ENCODE data around the gene NANOS2. TPM values are rescaled to one million over a fixed set of nuclear protein-coding genes. Genes with fewer than 3 reads are reported as not detected.

NANOS2 gene
- total RNA-seq, 1 donor from 2014 or later, result not detected

DNA sequence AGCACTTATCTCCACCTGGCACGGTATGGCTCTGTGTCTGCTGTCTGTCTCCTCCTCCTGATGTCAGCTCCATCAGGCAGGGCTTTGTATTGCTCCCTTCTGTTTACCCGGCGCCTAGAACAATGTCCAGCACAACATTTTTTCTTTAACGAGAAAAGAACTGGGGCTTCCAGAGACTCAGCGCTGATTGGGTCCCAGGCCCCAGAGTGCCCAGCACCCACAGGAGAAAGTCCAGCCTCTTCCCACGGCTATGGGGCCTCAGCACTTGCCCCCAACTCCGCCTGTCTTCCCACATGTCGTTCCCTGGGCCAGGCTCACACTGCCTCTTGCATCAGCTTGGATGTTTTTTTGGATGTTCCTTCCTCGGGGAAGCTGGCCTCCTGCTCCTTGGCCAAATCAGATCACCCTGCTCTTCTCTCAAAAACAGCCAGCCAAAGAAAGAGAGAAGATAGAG lies 19.0 kb downstream of the NANOS2 start:
- no peak for DNase-seq

DNA sequence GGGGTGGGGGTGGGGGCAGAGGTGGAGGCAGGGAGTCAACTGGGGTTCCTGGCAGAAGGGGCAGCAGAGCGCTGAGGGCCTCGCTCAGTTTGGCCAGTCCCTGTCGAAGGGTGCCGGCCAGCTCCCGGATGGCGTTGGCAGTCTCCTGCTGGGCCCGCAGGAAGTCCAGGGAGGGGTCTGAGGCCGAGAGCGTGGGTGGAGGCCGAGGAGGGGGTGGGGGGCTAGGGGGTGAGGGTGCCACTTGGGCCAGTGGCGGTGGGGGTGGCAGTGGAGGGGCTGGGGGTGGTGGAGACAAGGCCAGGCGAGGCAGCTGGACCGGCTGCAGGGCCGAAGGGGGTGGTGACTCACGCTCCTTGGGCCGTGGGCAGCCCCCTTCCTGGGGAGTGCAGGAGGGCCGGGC lies 23.7 kb downstream of the NANOS2 start:
- no peak for DNase-seq

DNA sequence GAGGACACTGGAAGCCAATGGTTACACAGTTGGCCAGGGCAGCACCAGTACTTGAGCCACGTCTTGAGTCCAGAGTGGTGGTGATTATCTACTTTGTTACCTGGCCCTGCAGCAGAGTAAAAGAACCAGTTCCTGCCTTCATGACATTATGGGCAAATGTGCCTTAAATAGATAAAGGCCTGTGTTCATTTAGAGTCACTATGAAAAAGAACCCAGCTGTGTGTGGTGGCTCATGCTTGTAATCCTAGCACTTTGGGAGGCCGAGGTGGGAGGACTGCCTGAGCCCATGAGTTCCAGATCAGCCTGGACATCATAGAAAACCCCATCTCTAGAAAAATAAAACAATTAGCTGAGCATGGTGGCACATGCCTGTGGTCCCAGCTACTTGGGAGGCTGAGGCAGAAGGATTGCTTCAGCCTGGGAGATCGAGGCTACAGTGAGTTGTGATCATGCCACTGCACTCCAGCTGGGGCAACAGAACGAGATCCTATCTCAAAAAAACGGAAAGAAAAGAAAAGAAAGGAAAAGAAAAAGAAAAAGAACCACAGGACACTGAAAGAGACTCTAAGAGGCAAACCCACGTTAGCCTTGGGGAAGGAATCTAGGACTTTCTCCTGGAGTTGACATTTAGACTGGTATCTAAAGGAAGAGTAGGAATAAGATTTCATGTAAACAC lies 25.2 kb downstream of the NANOS2 start:
- no peak for DNase-seq

DNA sequence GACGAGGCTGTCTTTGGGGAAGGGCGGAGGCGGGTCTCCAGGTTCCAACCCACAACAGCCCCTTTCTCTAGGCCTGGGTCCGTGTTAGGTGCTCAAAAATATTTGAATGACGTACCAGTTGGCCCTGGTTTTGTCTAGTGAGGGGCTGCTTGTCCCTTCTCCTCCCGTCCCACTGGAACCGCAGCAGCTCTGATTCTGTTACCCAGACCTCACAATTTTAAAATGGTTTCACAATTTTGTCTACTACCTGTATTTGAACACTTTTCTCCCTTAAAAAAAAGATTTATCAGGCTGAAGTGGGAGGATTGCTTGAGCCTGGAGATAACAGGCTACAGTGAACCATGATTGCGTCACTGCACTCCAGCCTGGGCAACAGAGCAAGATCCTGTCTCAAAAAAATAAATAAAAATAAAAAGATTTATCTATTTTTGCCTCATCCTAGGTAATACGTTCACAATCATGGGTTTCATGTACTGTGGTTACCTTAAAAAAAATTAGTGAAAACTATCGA lies 27.3 kb downstream of the NANOS2 start:
- no peak for DNase-seq

DNA sequence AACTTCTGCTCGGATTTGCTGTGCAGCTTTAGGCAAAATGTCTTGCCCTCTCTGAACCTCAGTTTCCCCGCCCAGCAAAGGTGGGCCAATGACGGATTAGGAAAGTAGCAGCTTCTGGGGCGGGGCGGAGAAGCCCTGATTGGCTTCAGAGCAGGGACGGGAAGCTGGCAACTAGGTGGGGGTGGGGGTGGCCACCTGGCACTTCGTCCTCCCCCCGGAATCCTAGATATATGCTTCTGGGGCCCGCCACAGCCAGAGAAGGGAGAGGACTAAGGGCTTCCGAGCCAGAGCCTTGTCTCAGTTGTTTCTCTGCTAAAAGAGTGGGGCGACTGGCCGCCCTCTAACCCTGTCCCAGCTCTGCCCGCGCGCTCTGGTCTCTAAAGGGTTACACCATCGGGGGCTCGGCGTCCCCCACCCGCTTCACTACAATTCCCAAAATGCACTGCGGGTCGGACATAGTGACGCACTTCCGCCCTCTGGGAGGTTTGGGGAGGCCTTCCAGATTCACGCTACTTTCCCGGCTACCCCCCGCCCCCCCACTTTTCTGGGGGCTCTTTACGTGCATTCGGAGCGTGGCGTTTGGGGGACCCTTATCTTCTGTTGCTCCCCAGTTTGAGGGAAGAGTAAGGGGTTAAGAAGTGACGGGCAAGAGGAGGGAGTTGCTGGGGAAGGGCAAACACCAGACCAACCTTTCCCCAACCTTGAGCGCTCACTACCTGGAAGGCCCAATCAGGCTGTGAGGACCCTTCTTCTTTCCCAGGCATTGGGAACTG lies 28.0 kb downstream of the NANOS2 start:
- DNase-seq, result peak; percentile 97

DNA sequence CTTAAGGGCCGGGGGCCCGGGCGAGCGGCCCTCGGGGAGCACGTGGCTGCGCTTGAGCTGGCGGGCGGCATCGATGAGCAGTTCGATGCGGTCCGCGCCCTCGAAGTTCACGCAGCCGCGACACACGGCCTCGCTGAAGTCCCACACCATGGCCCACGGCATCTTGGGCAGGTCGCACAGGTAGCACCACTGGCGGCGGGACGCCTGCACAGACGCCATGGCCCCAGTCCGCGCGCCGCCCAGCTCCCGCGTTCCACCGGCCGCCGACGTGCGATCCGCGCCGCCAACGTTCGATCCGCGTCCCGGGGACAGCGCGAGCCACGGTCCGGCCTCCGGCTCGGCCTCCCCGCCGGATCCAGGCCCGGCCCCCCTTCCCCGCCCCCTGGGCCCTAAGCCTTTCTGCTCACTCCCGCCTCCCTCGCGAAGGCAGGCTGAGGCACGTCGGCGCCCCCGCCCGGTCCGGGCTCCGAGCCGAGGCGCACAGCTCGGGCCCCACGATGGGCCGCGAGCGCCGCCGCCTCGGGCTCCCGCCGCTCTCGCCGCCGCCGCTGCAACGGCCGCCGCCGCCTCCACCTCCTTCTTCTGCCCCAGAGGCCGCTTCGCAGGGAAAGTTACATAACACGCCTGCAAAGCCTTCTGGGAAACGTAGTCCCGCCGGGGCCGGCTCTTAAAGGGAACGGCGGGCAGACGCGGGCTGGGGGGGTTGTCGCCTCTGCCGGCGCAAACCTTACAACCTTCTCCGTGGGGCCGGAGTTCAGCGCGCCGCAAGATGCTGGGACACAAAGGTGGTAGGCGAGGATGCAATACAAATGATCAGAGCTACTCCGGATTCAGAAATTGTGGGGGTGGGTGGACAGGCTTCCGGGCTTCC lies 28.8 kb downstream of the NANOS2 start, which contains the start of gene IRF2BP1:
Gene IRF2BP1 (minus strand): TSS at position 586 of the 871 bp plus-strand sequence. CDS start 367 bp downstream, at position 219.
- peak; percentile 97 for DNase-seq

DNA sequence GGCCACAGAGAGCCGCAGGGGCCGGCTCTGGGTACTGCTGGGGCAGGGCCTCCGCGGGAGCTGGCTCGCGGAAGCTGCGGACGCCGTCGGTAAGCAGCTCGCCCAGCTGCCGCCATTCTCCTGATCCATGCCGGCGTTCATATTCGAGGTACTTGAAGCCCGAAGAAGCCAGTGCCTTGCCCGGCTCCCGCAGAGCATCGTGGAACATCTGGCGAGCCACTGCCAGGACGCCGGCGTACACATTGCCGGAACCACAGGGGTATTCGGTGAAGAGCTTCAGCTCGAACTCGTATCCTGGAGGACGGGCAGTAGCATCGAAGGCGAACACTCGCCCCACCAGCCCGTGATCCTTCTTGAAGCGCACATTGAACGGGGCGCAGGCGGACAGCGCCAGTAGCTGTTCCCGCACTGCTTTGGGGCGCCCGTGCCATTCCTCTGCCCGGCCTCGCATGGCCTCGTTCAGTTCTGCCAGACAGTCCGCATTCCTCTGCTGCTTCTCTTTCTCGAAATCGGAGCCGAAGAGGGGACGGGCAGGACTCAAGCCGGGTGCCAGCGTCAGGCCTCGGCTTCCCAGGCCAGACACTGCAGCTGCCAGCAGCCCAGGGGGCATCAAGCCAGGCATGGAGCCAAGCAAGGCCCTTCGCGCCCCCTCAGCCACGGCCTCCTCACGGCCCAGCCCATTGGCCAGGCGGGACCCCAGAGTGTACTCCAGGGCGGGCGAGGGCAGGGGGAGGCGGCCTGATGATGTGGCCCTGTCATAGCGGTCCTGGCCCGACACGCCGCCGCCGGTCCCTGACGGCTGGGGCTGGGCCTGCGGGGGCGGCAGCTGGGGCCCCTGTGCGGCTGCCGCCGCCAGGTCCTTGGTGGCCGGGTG lies 29.7 kb downstream of the NANOS2 start:
- peak; percentile 81 for DNase-seq

DNA sequence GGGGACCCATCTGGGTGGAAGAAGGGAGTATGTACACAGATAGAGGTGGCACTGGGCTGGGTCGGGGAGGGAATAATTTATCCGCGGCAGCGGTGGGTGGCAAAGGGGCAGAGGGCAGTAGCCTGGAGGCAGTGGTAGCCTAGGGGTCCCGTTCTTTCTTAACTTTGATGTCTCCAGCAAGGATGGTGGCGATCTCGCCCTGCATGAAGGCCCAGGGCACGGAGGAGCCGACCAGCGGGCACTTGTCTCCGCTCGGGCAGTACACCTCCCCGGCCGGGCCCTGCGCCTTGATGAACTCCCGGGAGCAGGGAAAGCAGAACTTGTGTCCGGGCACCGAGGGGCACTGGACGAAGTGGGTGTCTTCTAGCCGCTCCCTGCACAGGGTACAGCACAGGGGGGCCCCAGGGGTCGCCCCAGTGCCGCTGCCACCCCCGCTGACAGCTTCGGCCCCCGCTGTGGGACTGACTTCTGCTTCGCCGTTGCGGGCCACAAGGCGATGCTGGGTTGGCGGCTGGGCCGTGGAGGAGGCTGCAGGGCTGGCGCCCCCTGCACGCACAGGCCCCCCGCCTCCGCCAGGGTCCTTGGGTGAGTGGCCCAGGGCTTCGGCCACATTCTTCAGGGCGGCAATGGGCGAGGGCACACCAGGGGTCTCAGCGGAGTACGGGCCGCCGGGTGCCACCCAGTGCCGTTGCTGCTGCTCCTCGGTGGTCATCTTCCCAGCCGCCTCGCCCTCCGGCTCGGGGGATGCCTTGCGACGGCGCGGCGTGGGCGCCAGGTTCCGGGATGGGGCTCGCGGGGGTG lies 30.5 kb downstream of the NANOS2 start:
- DNase-seq, result no peak

DNA sequence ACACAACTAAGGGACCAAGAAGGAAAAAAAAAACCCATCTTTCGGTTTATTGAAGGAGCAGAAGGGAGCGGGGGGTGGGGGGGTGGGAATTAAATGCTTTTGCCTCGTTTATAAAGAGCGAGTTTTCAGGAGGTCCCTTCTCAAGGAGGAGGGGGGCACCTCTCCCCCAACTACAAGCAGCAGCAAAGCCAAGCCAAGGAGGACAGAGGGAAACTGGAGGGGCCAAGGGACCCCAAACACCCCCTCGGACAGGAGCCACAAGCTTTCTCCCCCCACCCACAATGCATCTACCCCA lies 31.0 kb downstream of the NANOS2 start:
- DNase-seq, result no peak

DNA sequence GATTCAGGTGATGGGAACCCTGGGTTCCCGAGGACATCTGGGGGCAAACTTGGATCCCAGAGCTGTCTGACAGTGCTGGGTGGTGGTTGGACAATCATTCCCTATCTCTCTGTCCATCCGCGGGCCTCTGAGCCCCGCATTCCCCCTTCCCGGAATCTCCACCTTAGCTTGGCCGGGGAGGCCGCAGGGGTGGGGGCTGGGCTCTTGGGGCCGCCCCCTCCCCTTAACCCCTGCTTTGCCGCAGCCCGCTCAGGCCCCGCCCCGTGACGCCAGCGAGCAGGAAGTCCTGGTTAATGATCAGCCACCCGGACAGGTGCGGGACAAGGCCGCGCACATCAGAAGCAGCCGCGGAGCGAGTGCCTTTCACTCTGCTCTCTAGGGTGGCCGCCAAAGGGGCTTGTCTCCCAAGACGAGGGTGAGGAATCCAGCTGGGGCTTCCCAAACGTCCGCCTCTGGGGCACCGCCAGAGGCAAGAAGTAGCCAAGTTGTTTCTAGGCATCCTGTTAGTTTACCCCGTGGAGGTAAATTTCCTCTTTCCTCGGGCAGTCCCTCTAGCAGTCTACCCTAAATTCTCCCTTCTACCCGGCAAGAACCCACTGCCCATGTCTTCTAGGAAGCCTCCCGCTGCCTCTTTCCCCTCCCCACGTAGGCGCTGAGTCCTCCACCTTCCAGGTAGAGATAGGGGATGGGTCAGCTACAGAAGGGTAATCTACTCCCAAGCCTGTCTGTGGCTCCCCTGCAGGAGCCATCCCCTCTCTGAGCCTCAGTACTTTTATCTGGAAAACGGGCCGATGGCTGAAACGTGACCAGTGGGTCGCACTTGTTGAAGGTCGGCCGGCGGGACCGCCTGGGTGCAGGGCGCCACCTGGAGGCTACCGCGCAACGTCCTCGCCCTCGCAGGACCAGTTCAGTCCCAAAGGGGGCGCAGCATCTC lies 31.7 kb downstream of the NANOS2 start:
- peak; percentile 91 for DNase-seq

DNA sequence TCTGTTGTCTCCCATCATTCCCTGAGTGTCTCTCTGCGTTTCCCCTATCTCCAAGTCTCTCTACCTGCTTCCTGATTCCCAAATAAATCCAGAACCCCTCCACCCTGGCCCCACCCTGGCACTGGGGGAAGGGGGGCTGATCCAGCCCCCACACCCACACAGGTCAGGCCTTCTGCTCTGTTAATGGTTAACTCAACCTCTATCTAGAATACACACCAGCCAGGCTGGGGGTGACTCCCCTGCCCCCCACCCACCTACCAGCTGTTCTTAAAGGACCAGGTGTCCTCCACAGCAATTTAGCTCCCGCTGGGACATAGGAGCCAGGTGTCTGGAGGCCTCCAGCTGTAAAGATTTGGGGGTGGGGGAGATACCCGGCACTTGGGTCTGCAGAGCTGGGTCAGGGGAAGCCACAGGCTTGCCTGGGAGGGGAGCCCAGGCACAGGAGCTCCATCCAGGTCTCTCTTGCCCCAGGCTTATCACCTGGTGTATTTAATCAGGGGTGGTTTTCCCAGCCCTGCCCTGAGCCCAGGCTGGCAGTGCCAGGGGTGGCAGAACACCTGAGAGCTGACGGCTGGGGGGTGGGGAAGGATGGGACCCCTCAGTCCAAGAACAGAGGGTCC lies 32.6 kb downstream of the NANOS2 start:
- DNase-seq, result no peak

DNA sequence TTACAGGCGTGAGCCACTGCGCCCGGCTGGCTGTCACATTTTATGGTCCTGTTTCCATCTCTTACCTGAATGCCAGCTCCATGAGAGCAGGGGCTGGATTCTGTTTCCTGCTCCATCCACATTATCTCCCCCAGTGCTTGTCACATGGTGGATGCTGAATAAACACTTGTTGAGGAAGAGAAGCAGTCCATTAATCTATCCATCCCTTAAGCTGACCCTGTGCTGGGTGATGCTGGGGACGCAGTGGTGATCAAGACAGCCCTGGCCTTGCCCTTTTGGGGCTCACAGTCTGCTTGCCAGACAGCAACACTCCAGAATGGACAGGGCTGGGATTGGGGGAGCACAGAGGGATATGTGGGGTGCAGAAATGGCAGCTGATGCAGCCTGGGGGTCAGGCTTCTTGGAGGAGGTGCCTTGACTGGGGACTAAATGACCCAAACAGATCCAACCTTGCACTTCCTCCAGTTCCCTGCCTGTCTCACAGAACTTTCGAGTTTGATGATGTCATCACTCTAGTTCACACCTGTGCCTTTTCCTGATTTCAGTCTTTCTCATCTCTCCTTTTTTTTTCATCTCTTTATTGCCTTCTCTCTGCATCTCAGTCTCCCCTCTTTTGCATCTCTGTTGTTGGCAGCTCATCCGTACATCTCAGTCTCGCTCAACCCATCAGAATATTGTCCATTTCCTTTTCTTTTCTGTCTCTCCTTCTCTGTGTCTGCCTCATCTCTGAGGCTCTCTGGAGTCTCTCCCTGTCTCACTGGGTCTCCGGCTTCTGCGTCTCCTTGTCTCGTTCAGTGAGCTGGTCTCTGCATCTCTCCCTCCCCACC lies 33.3 kb downstream of the NANOS2 start:
- no peak for DNase-seq

DNA sequence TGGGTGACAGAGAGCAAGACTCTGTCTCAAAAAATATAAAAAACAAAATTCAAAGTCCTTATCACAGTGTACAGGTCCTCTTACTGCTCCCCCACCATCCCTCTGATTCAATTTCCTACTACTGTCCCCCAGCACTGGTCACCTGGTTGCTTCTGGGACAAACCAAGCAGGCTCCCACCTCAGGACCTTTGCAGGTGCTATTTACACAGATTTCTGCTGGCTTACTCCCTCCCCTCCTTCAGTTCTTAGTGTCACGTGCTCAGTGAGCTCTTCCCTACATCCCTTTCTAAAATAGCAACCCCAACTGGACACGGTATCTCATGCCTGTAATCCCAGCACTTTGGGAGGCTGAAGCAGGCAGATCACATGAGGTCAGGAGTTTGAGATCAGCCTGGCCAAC lies 34.6 kb downstream of the NANOS2 start:
- no peak for DNase-seq

DNA sequence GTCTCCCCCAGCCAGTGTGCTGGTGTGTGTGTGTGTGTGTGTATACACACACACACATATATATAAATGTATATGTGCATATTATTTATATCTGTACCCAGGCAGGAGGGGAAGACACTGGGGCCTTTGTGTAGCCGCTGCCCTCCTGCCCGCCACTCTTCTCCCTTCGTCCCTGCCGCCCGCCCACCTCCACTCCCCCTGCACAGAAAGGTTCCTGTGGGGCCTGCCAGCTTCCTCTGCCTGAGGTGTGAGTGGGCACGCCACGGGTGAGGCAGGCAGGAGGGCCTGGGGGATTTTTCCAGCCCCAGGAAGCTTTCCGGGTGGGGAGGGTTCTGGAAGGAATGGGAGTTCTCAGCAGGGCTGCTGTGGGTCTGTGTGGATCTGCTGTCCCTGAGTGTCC lies 35.5 kb downstream of the NANOS2 start:
- no peak for DNase-seq

DNA sequence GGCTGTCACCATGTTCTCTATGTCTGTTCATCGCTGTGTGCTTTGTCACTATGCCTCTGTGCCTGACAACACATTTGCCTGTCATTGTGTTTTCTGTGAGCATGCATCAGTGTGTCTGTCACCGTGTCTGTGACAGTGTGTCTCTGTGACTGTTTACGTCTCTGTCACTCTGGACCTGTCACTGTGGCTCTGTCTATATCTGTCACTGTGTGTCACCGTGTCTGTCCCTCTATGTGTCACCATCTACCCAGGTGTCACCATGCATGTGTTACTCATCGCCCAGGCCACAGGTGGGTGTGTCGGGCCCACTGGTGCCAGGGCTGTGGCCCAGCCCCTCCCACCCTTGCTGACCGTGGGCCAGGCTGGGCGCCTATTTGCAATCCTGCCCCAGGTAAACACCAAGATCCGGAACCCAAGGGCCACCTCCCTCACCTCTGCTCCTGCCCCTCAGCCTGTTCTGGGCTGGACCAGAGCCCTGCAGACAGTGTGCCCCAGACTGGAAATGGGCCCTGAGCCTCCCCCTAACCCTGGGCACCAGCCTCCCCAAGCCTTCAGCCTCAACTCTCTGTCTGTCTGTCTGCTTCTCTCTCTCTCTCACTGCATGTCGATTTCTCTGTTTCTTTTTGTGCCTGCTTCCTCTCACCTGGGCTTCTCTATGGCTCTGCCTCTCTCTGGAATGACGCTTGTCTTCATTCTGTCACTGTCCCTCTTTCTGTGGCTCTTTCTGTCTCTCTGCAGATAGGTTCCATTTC lies 36.4 kb downstream of the NANOS2 start:
- no peak for DNase-seq

DNA sequence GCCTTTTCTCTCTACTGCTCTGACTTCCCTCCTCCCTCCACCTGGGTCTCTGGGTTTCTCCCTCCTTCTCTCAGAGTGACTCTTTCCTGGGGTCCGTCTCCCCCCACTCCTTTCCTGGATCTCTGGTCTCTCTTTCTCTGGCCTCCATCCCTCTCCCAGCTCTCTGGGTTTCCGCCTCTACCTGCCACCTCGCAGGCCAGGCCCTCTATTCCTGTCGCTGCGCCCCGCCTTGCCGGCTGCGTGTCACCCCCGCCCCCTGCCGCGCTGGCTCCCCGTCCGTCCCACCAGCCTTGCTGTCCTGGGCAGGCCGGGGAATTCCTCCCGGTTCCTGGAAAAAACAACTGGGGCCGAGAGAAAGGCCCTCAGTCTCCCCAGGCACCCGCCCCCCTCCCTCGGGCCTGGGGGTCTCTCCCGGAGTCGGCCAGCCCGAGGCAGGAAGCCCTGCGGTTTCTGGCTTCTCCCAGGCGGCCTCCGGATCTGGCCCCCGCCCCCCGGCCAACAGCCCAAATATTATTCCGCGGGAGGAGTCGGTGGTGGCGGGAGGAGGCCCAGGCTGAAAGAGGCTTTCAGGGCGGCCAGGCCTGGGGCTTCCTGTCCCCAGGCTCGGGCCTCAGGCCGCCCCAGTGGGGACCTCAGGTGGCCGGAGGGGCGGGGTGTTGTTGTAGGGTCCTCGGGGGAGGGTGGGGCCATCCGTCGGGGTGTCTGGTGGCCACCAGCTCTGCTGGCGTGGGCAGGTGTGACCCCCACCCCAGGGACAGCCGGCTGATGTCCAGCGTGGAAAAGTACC lies 38.0 kb downstream of the NANOS2 start:
- DNase-seq, result peak; percentile 73

DNA sequence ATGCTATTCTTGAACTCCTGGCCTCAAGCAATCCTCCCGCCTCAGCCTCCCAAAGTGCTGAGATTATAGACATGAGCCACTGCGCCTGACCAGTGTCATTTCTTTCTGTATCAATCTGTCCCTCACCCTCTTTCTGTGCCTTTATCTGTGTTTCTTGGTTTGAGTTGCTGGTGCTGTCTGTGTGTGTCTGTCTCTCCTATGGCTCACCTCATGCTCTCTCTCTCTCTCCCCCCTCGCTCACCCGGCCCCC lies 38.5 kb downstream of the NANOS2 start:
- DNase-seq, result no peak

All from tongue (tissue), 2 donors.